ENCODE data around the gene ABCA3. TPM values are rescaled to one million over a fixed set of nuclear protein-coding genes. Genes with fewer than 3 reads are reported as not detected.

ABCA3 gene
- total RNA-seq, 2 experiments from 2014 or later: 7.0 to 7.7 TPM

DNA sequence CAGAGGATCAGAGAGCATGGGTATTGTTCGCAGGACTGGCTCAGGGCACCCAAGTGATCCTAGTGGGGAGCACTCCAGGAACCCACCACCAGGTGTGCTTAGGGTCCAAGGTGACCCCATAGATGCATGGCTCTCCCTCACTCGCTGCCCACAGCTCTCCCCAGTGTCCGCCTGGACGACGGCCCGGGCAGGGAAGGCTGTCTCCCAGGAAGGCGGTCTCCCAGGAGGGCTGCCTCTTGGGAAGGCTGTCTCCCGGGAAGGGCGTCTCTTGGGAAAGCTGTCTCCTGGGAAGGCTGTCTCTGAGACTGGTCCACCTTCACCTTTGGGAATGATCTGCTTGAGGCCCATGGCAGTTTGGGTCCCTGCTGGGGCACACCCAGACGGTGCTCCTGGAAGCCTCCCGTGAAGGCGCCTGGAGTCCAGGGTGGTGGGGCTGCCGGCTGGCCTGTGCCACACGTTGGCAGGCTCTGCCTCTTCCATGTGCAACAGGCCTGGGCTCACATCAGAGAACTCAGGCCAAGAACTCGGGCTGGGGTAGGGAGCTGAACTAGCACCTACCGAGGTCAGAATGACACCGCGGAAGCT is 94.1 kb downstream of the ABCA3 start:
- H3K27ac ChIP-seq (ENCODE audit: low read depth in 1 of 2, low read length in 2 of 2): no peak overlapping the region
- Mint-ChIP-seq H3K4me1 (ENCODE audit: low read depth) (peaks cover 7% of the 10 kb centered on the region), H3K36me3 (ENCODE audit: low read depth) (peaks cover 27% of the 10 kb centered on the region)

DNA sequence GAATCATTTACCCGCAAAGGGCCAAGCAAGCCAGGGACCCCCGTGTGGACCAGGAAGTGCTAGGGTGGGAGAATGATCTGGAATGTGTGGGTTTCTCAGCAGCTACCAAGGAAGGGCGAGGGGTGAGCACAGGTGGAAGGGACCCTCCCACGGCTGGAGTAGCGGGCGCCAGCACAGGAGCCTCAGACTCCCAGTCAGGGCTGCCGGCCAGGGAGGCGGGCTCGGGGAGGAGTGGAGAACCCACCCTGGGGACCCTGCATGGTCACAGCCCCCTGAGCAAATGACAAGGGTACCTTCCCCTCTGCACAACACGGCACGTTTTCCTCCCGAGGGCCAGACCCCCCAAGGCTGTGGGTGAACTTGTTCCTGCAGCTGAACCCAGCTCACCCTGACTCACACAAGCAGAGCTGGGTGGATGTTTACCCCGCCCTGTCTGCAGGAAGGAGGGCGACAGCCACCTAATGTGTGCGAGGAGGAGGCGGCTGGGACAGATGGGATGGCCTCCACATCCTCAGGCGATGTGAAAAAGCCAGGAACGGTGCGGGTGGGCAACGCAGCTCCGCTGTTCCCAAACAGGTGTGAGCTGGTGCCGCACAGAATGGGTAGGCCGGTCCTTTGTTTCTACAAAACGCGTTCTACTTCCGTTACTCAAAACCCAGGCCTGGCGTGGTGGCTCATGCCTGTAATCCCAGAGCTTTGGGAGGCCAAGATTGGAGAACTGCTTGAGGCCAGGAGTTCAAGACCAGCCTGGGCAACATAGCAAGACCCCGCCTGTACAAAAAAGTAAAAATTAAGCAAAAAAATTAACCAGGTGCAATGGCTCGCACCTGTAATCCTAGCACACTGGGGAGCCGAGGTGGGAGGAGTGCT is 95.4 kb downstream of the ABCA3 start:
- Mint-ChIP-seq H3K4me3 (no peak overlapping the region), H3K36me3 (ENCODE audit: low read depth) (peaks cover 21% of the 10 kb centered on the region), H3K27ac (no peak overlapping the region), H3K9me3 (no peaks in the 10 kb centered on the region), H3K4me1 (ENCODE audit: low read depth) (no peaks in the 10 kb centered on the region), H3K27me3 (no peaks in the 10 kb centered on the region)
- no peak for DNase-seq
- Histone ChIP-seq H3K27me3 (ENCODE audit: control insufficient read depth in 1 of 2, insufficient read depth in 2 of 2, low read length in 2 of 2) (no peaks in the 10 kb centered on the region), H3K36me3 (ENCODE audit: insufficient read depth, low read length) (peaks cover 40% of the 10 kb centered on the region), H3K27ac (ENCODE audit: low read depth in 1 of 2, low read length in 2 of 2) (no peak overlapping the region), H3K4me1 (ENCODE audit: insufficient read depth, low read length) (peaks cover 3% of the 10 kb centered on the region), H3K9me3 (ENCODE audit: control insufficient read depth in 1 of 2, insufficient read depth in 1 of 2, low read length in 2 of 2) (no peaks in the 10 kb centered on the region), H3K4me3 (ENCODE audit: low read length) (no peak overlapping the region)
- CTCF ChIA-PET: no interaction called here
- TF ChIP-seq, protein P1, sequence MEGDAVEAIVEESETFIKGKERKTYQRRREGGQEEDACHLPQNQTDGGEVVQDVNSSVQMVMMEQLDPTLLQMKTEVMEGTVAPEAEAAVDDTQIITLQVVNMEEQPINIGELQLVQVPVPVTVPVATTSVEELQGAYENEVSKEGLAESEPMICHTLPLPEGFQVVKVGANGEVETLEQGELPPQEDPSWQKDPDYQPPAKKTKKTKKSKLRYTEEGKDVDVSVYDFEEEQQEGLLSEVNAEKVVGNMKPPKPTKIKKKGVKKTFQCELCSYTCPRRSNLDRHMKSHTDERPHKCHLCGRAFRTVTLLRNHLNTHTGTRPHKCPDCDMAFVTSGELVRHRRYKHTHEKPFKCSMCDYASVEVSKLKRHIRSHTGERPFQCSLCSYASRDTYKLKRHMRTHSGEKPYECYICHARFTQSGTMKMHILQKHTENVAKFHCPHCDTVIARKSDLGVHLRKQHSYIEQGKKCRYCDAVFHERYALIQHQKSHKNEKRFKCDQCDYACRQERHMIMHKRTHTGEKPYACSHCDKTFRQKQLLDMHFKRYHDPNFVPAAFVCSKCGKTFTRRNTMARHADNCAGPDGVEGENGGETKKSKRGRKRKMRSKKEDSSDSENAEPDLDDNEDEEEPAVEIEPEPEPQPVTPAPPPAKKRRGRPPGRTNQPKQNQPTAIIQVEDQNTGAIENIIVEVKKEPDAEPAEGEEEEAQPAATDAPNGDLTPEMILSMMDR (IDR thresholded peaks at IDR 0.05): no peak
- POLR2A ChIA-PET: no interaction called here
- ATAC-seq (ENCODE audit: poor library complexity): no peak
- intact Hi-C loops (cut with DNase I, micrococcal nuclease): no loop called here

More for the DNA sequence above, 94.1 kb downstream of the ABCA3 start:
- H3K4me3 Mint-ChIP-seq: no peak overlapping the region
- ChIA-PET CTCF (no interaction called here), POLR2A (no interaction called here)
- Histone ChIP-seq H3K4me1 (ENCODE audit: insufficient read depth, low read length) (peaks cover 13% of the 10 kb centered on the region), H3K36me3 (ENCODE audit: insufficient read depth, low read length) (peaks cover 40% of the 10 kb centered on the region), H3K9me3 (ENCODE audit: control insufficient read depth in 1 of 2, insufficient read depth in 1 of 2, low read length in 2 of 2) (no peaks in the 10 kb centered on the region), H3K27me3 (ENCODE audit: control insufficient read depth in 1 of 2, insufficient read depth in 2 of 2, low read length in 2 of 2) (no peaks in the 10 kb centered on the region), H3K4me3 (ENCODE audit: low read length) (no peak overlapping the region)
- H3K9me3 Mint-ChIP-seq: no peaks in the 10 kb centered on the region
- DNase-seq (no peak), ATAC-seq (ENCODE audit: poor library complexity) (no peak)
- no peaks in the 10 kb centered on the region for H3K27me3 Mint-ChIP-seq
- TF ChIP-seq, protein P1 (IDR thresholded peaks at IDR 0.05): no peak
- intact Hi-C loops (cut with DNase I, micrococcal nuclease): no loop called here
- no peak overlapping the region for H3K27ac Mint-ChIP-seq

DNA sequence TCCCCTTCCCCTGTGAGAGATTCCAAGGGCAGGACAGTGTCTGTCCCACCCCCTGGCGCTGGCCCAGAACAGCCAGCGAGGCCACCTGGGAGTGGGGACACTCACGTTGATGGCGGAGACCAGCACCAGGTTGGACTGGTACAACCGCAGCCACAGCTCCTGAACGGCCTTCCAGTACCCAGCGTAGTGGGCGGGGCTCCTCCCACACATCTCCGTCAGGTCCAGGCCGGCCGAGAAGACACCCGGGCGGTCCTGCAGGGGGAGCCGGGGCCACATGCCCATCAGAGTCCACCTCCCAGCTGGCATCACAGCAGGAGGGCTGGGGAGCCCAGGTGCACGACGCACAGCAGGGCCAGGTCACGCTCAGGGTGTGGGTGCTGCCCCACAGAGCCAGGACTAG is 96.2 kb downstream of the ABCA3 start:
- no peak overlapping the region for H3K27ac Mint-ChIP-seq
- H3K27ac ChIP-seq (ENCODE audit: low read depth in 1 of 2, low read length in 2 of 2): no peak overlapping the region
- TF ChIP-seq, protein P1 (IDR thresholded peaks at IDR 0.05): no peak

More for the DNA sequence above, 96.2 kb downstream of the ABCA3 start:
- Histone ChIP-seq H3K4me3 (ENCODE audit: low read length) (no peak overlapping the region), H3K36me3 (ENCODE audit: insufficient read depth, low read length) (peaks cover 40% of the 10 kb centered on the region), H3K27me3 (ENCODE audit: control insufficient read depth in 1 of 2, insufficient read depth in 2 of 2, low read length in 2 of 2) (no peaks in the 10 kb centered on the region), H3K4me1 (ENCODE audit: insufficient read depth, low read length) (no peaks in the 10 kb centered on the region), H3K9me3 (ENCODE audit: control insufficient read depth in 1 of 2, insufficient read depth in 1 of 2, low read length in 2 of 2) (no peaks in the 10 kb centered on the region)
- POLR2A ChIA-PET: no interaction called here
- intact Hi-C loops (cut with DNase I, micrococcal nuclease): no loop called here
- CTCF ChIA-PET: no interaction called here
- DNase-seq (no peak), ATAC-seq (ENCODE audit: poor library complexity) (no peak)
- peaks cover 21% of the 10 kb centered on the region for H3K36me3 Mint-ChIP-seq (ENCODE audit: low read depth)
- no peaks in the 10 kb centered on the region for H3K27me3 Mint-ChIP-seq
- H3K4me1 Mint-ChIP-seq (ENCODE audit: low read depth): no peaks in the 10 kb centered on the region
- no peaks in the 10 kb centered on the region for H3K9me3 Mint-ChIP-seq
- H3K4me3 Mint-ChIP-seq: no peak overlapping the region
